GM12865 (cell line): ENCODE measurements around the gene LRRC43.

ENCODE experiments used
- DNase-seq: peaks from one replicate; pipeline ENCODE4 v3.0.0; 2010; ENCODE audit warnings: low read depth
- H3K4me3 ChIP-seq: 2 replicates; pipeline ENCODE4 v1.5.1; 2011; ENCODE audit warnings: mild to moderate bottlenecking, low read depth, low read length, control low read depth
- CTCF ChIP-seq: IDR thresholded peaks from 2 replicates; pipeline ENCODE4 v1.5.1; 2011; ENCODE audit warnings: low read length, control low read depth, low read depth, inconsistent platforms; ENCODE audit not compliant: insufficient read depth; ENCODE audit errors: missing control alignments

The LRRC43 gene, protein sequence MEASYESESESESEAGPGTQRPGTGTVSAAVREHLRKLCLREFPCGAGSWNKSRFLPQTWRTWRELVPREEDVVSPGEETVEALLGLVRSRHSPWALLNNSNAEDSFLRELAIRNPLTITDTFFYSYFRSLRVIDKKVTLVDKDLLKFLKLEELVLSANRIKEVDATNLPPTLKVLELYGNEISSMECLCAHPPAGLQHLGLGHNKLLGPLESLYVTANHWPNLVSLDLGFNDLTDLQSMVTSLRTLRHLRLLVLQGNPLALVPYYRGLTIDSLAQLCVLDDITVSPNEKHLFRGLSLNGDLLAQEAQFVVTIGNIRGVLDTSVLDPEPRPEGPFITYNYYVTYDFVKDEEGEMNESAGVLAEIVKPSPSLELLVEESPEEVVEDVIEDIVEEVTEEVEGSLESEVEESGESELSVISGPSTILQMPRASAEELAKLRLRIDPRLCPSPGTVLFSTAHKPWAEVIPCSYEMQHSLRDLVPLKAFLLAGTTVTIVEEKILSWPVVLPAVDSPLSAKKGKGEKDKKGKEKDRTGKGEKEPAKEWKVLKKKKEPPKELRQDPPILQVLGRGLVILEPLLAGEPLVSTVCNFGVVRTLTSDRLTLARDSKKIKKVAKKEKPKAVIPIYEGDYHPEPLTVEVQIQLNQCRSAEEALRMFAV

GRCh38 chr12:122182887-122183587 is at the start of gene LRRC43:
Gene LRRC43, plus strand, starts transcription at chr12:122183123. Its CDS starts 22 bp downstream, at chr12:122183145.
- TF ChIP-seq CTCF: no peak
- DNase-seq: no peak
- no peak within 1 kb of the TSS for H3K4me3 ChIP-seq

GRCh38 chr12:122133192-122133950 is 49.6 kb upstream of the LRRC43 start:
- no peak overlapping the region for H3K4me3 ChIP-seq
- TF ChIP-seq CTCF: no peak
- DNase-seq: no peak

- no peak for DNase-seq
- no peak for TF ChIP-seq CTCF
- no peak overlapping the region for H3K4me3 ChIP-seq
Observed at GRCh38 chr12:122135437-122136031, 47.4 kb upstream of the LRRC43 start.

GRCh38 chr12:122137229-122137628 is 45.7 kb upstream of the LRRC43 start:
- H3K4me3 ChIP-seq: no peak overlapping the region

DNA sequence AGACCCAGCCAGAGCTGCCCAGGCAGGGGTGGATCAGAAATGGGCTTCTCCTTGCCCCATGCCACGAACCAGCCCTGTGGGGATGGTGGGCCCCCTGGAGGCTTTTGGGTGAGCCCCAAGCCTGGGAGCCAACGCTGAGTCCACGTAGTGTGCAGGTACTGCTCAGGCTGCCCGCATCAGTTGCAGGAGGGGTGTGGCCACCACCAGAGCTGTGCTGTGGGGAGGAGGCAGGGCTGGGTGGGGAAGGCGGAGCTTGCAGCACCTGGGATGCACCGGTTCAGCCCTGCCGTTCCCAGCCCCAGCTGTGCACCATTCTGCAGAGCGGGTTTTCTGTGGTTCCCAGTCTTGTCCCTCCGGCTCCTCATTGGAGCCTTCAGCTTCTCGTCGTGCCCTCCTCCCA is 45.2 kb upstream of the LRRC43 start:
- no peak for TF ChIP-seq CTCF
- no peak for DNase-seq
- H3K4me3 ChIP-seq: no peak overlapping the region

More at GRCh38 chr12:122137229-122137628, 45.7 kb upstream of the LRRC43 start:
- peak; percentile 15 for TF ChIP-seq CTCF
- DNase-seq: no peak

GRCh38 chr12:122138181-122138580 is 44.7 kb upstream of the LRRC43 start:
- H3K4me3 ChIP-seq: no peak overlapping the region
- no peak for TF ChIP-seq CTCF
- DNase-seq: no peak
